Neural progenitor cell (in vitro differentiated cells): ENCODE measurements around the gene IL17RA.

Source experiments
- CTCF ChIP-seq: fragments of 200-600 bp; sonication (generic); IDR thresholded peaks from 2 replicates; pipeline ENCODE4 v1.5.1; 2017; ENCODE audit warnings: antibody characterized with exemption, mild to moderate bottlenecking
- EZH2phosphoT487 ChIP-seq: fragments of 200-600 bp; sonication (generic); IDR thresholded peaks from 2 replicates; pipeline ENCODE4 v1.6.1; 2017; ENCODE audit warnings: antibody characterized with exemption

GRCh38 chr22:17102297-17102667 is 17.5 kb downstream of the IL17RA start:
- TF ChIP-seq CTCF (no peak), EZH2phosphoT487 (no peak)
